Stimulated activated CD4-positive, alpha-beta T cell treated with anti-CD3 and anti-CD28 coated beads, Interleukin-15, amount 100 ng/mL, for 48 hours (primary cell): ENCODE measurements around the gene SLC52A1.

ENCODE experiments used
- DNase-seq, 2 donors: peaks; one replicate each; pipeline ENCODE4 v3.0.0-alpha.2; 2020; ENCODE audit warnings: low read depth in 2 of 2

Gene SLC52A1

GRCh38 chr17:4987767-4988567 is 47.3 kb downstream of the SLC52A1 start:
- DNase-seq, result no peak

DNA sequence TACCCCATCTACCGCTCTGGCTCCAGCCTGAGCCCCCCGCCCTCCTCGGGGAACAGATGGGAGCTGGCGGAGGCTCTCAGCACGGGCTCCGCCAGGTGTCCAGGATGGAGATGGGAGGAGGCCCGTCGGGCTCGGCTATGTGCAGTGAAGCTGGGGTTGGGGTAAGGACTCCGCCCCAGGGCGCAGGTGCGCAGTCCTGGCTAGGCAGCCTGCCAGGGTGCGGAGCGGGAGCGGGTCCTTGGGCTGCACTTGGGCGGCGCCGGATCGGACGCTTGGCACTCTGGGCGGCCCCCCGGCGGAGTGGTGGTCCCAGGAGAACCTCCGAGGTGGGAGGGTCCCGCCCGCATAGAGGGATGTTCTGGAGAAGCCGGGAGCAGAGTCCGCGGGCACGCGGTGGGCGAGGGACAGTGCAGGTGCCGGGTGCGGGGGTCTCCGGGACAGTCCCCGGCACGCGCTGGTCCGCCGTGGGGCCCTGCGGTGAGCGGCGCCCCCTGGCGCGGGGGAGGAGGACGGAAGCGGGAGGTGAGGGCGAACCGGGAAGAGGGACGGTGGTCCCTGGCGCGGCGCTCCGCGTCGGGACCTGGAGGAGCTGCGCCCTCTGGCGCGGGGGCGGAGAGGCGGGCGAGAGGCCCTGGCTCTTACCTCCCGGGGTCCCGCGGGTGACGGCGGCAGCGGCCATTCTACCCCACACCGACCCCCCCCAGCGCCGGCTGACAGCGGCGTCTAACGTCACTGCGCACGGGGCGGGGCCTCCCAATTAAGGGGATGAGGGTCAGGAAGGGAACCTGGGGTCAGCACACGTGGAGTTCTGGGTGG is 48.1 kb downstream of the SLC52A1 start, which contains the start of gene CAMTA2:
Gene CAMTA2, minus strand, starts transcription at position 725 of the 816 bp plus-strand sequence. CDS start 1,453 bp downstream, outside the sequence.
- DNase-seq, result peak; percentile 67 to 87

GRCh38 chr17:4986403-4986802 is 48.8 kb downstream of the SLC52A1 start:
- no peak for DNase-seq
